ENCODE results near the gene UFL1.
A peak's percentile ranks its signal among the peaks of the same experiment; 100 is the strongest.
"Not testable (repeated sequence)": the region's sequence is repeated elsewhere in the genome, so short reads cannot be mapped to it uniquely, and the experiment has no call there.

UFL1 gene

GRCh38 chr6:96547654-96548053 is 26.0 kb downstream of the UFL1 start:
- Histone ChIP-seq H3K9ac (ENCODE audit: insufficient read length) (no peak overlapping the region), H3K36me3 (ENCODE audit: insufficient read depth, low read length) (peaks cover 33% of the 10 kb centered on the region)
- TF ChIP-seq FOXP2 (optimal IDR thresholded peaks at IDR 0.05; ENCODE audit: control extremely low read depth, extremely low read length, insufficient read depth) (no peak), POLR2AphosphoS5 (IDR thresholded peaks at IDR 0.05; ENCODE audit: borderline replicate concordance, low read depth, low read length) (no peak), EZH2 (IDR thresholded peaks at IDR 0.05) (no peak)

GRCh38 chr6:96554558-96554957 is 33.0 kb downstream of the UFL1 start:
- peaks cover 30% of the 10 kb centered on the region for H3K36me3 ChIP-seq (ENCODE audit: insufficient read depth, low read length)
- TF ChIP-seq POLR2AphosphoS5 (IDR thresholded peaks at IDR 0.05; ENCODE audit: borderline replicate concordance, low read depth, low read length) (no peak), EZH2 (IDR thresholded peaks at IDR 0.05) (no peak)

More at GRCh38 chr6:96547654-96548053, 26.0 kb downstream of the UFL1 start:
- DNase-seq (ENCODE audit: low read depth, low spot score) = no peak
- Histone ChIP-seq H3K9me3 (ENCODE audit: low read depth, low read length) (no peaks in the 10 kb centered on the region), H3K27ac (no peak overlapping the region), H3K4me3 (no peak overlapping the region)

DNA sequence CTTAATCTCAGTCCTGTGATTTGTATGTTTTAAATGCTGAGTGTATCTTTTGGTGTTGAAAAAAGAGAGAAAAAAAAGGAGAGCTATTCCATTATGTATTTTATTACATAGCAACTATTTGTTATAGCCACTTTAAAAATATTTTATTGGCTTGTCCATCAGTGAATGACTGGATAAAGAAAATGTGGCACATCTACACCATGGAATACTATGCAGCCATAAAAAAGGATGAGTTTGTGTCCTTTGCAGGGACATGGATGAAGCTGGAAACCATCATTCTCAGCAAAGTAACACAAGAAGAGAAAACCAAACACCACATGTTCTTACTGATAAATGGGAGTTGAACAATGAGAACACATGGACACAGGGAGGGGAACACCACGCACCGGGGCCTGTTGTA is 38.1 kb downstream of the UFL1 start:
- not testable (repeated sequence) for H3K9me3 ChIP-seq (ENCODE audit: low read depth, low read length); H3K4me3 ChIP-seq; H3K27ac ChIP-seq; H3K9ac ChIP-seq (ENCODE audit: insufficient read length); DNase-seq (ENCODE audit: low read depth, low spot score); H3K36me3 ChIP-seq (ENCODE audit: insufficient read depth, low read length)

More at GRCh38 chr6:96554558-96554957, 33.0 kb downstream of the UFL1 start:
- no peak overlapping the region for H3K9ac ChIP-seq (ENCODE audit: insufficient read length)
- H3K27ac ChIP-seq = no peak overlapping the region
- H3K9me3 ChIP-seq (ENCODE audit: low read depth, low read length) = no peaks in the 10 kb centered on the region
- H3K4me3 ChIP-seq = no peak overlapping the region
- no peak for DNase-seq (ENCODE audit: low read depth, low spot score)

DNA sequence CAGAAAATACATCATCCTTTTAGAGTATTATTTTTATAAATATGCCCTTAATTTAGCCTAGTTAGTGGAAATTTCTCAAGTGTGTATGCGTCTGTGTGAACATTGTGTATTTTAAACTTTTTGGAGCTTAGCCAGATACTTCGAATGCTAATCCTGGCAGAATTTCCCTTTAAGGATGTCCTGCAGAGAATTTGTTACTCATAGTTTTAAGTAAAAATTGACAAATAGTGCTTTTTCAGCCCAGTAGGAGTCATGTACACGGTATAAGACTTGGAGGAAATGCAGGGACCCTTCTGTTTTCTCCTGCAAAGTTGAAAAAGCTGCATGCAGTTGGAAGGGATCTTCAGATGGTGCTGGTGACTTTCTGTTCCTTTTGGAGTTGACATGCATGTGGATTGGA is 41.3 kb downstream of the UFL1 start, which contains the start of gene FHL5:
FHL5 (plus strand) TSS at position 243 of the 400 bp plus-strand sequence. CDS start 40,486 bp downstream, outside the sequence.
- H3K9me3 ChIP-seq (ENCODE audit: low read depth, low read length) = no peaks in the 10 kb centered on the region
- no peak for DNase-seq (ENCODE audit: low read depth, low spot score)
- H3K9ac ChIP-seq (ENCODE audit: insufficient read length) = no peak within 1 kb of the TSS
- no peak within 1 kb of the TSS for H3K27ac ChIP-seq
- H3K4me3 ChIP-seq = peak within 1 kb of the TSS; percentile 42; the same call in 1 of the 2 replicates
- no peak for TF ChIP-seq POLR2AphosphoS5 (IDR thresholded peaks at IDR 0.05; ENCODE audit: borderline replicate concordance, low read depth, low read length)
- TF ChIP-seq FOXP2 (optimal IDR thresholded peaks at IDR 0.05; ENCODE audit: control extremely low read depth, extremely low read length, insufficient read depth) = no peak
- TF ChIP-seq EZH2 (IDR thresholded peaks at IDR 0.05) = no peak
- no peaks in the 10 kb centered on the region for H3K36me3 ChIP-seq (ENCODE audit: insufficient read depth, low read length)

DNA sequence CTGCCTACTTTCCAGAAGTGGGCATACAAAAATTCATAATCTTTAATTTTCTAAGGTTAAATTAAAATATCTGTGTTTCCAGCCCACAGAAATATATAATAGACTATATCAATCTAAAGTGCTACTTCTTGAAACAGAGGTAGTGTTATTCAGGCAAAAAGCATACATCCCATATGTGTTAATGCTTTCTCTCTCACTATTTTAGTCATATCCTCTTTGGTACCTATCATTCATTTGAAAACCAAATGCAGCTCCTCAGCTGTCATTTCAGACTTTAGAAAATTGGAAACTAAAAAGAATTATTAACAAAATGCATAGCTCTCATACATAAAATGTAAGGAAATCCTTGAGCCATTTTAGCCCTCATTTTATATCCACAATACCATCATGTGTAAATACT is 42.2 kb downstream of the UFL1 start:
- Histone ChIP-seq H3K9ac (ENCODE audit: insufficient read length) (no peak overlapping the region), H3K27ac (no peak overlapping the region), H3K36me3 (ENCODE audit: insufficient read depth, low read length) (no peaks in the 10 kb centered on the region), H3K9me3 (ENCODE audit: low read depth, low read length) (no peaks in the 10 kb centered on the region), H3K4me3 (no peak overlapping the region)
- DNase-seq (ENCODE audit: low read depth, low spot score) = no peak
- TF ChIP-seq FOXP2 (optimal IDR thresholded peaks at IDR 0.05; ENCODE audit: control extremely low read depth, extremely low read length, insufficient read depth) (no peak), POLR2AphosphoS5 (IDR thresholded peaks at IDR 0.05; ENCODE audit: borderline replicate concordance, low read depth, low read length) (no peak), EZH2 (IDR thresholded peaks at IDR 0.05) (no peak)

GRCh38 chr6:96570053-96570452 is 48.4 kb downstream of the UFL1 start:
- no peak for DNase-seq (ENCODE audit: low read depth, low spot score)
- Histone ChIP-seq H3K4me3 (no peak overlapping the region), H3K9ac (ENCODE audit: insufficient read length) (no peak overlapping the region), H3K27ac (no peak overlapping the region), H3K9me3 (ENCODE audit: low read depth, low read length) (no peaks in the 10 kb centered on the region; the same call in 1 of the 2 replicates), H3K36me3 (ENCODE audit: insufficient read depth, low read length) (no peaks in the 10 kb centered on the region)
- TF ChIP-seq POLR2AphosphoS5 (IDR thresholded peaks at IDR 0.05; ENCODE audit: borderline replicate concordance, low read depth, low read length) (no peak), FOXP2 (optimal IDR thresholded peaks at IDR 0.05; ENCODE audit: control extremely low read depth, extremely low read length, insufficient read depth) (no peak), EZH2 (IDR thresholded peaks at IDR 0.05) (no peak)

- no peak overlapping the region for H3K27ac ChIP-seq
Measured at GRCh38 chr6:96571551-96571950, 49.9 kb downstream of the UFL1 start.

DNA sequence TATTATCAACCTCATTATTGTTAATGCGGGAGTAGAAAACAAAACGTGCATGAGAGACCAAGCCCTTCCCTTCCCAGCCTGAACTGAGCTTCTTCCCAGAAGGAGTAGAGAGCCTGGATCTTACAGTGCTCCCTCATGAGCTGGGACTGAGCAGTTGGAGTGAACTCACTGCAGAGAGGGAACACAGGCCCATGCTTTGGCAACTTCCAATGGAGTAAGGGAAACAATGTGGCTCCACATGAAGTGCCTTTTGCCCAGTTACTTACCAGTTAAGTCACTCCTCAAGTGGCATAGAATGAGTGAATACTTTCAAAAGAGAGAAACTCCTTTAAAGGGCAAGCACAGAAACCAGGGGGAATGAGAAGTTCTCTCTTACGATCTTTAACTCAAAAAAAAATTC is 53.8 kb downstream of the UFL1 start:
- no peaks in the 10 kb centered on the region for H3K36me3 ChIP-seq (ENCODE audit: insufficient read depth, low read length)
- no peak overlapping the region for H3K4me3 ChIP-seq
- no peaks in the 10 kb centered on the region for H3K9me3 ChIP-seq (ENCODE audit: low read depth, low read length)
- no peak for DNase-seq (ENCODE audit: low read depth, low spot score)
- no peak overlapping the region for H3K9ac ChIP-seq (ENCODE audit: insufficient read length)
- H3K27ac ChIP-seq = no peak overlapping the region
- no peak for TF ChIP-seq EZH2 (IDR thresholded peaks at IDR 0.05)
- no peak for TF ChIP-seq POLR2AphosphoS5 (IDR thresholded peaks at IDR 0.05; ENCODE audit: borderline replicate concordance, low read depth, low read length)
- no peak for TF ChIP-seq FOXP2 (optimal IDR thresholded peaks at IDR 0.05; ENCODE audit: control extremely low read depth, extremely low read length, insufficient read depth)

More at GRCh38 chr6:96571551-96571950, 49.9 kb downstream of the UFL1 start:
- Histone ChIP-seq H3K4me3 (no peak overlapping the region), H3K36me3 (ENCODE audit: insufficient read depth, low read length) (no peaks in the 10 kb centered on the region), H3K9ac (ENCODE audit: insufficient read length) (no peak overlapping the region), H3K9me3 (ENCODE audit: low read depth, low read length) (no peaks in the 10 kb centered on the region; the same call in 1 of the 2 replicates)
- DNase-seq (ENCODE audit: low read depth, low spot score) = no peak
- TF ChIP-seq POLR2AphosphoS5 (IDR thresholded peaks at IDR 0.05; ENCODE audit: borderline replicate concordance, low read depth, low read length) (no peak), EZH2 (IDR thresholded peaks at IDR 0.05) (no peak), FOXP2 (optimal IDR thresholded peaks at IDR 0.05; ENCODE audit: control extremely low read depth, extremely low read length, insufficient read depth) (no peak)

- H3K4me3 ChIP-seq = no peak overlapping the region
- no peaks in the 10 kb centered on the region for H3K9me3 ChIP-seq (ENCODE audit: low read depth, low read length)
- H3K9ac ChIP-seq (ENCODE audit: insufficient read length) = no peak overlapping the region
- no peak overlapping the region for H3K27ac ChIP-seq
- no peaks in the 10 kb centered on the region for H3K36me3 ChIP-seq (ENCODE audit: insufficient read depth, low read length)
- TF ChIP-seq POLR2AphosphoS5 (IDR thresholded peaks at IDR 0.05; ENCODE audit: borderline replicate concordance, low read depth, low read length) (no peak), FOXP2 (optimal IDR thresholded peaks at IDR 0.05; ENCODE audit: control extremely low read depth, extremely low read length, insufficient read depth) (no peak), EZH2 (IDR thresholded peaks at IDR 0.05) (no peak)
- no peak for DNase-seq (ENCODE audit: low read depth, low spot score)
Measured at GRCh38 chr6:96576221-96576620, 54.6 kb downstream of the UFL1 start.
